Mesothelial cell of epicardium (in vitro differentiated cells): ENCODE results near the gene TDRD3. TPM values are rescaled to one million over a fixed set of nuclear protein-coding genes. Genes with fewer than 3 reads are reported as not detected.
A peak's percentile ranks its signal among the peaks of the same experiment; 100 is the strongest.

Source experiments
- DNase-seq, 2 experiments: peaks; one replicate each; pipeline ENCODE4 v3.0.0; 2021; ENCODE audit warnings: low spot score in 2 of 2; ENCODE audit not compliant: unreplicated experiment in 2 of 2
- H3K27ac Mint-ChIP-seq: 2 replicates; pipeline ENCODE4 v1.8.0; 2021; ENCODE audit warnings: mixed read lengths
- H3K27me3 Mint-ChIP-seq: 2 replicates; pipeline ENCODE4 v1.8.0; 2021; ENCODE audit warnings: low read depth, mixed read lengths
- H3K36me3 Mint-ChIP-seq: 2 replicates; pipeline ENCODE4 v1.8.0; 2021; ENCODE audit warnings: mixed read lengths
- H3K4me1 Mint-ChIP-seq: 2 replicates; pipeline ENCODE4 v1.8.0; 2021; ENCODE audit warnings: mixed read lengths
- H3K4me3 Mint-ChIP-seq: 2 replicates; pipeline ENCODE4 v1.8.0; 2021; ENCODE audit warnings: mild to moderate bottlenecking, moderate library complexity, mixed read lengths
- H3K9me3 Mint-ChIP-seq: 2 replicates; pipeline ENCODE4 v1.8.0; 2021; ENCODE audit warnings: mixed read lengths
- total RNA-seq: library from RNA; stranded (reverse); gene quantifications from 3 replicates; pipeline ENCODE4 v1.2.1, GENCODE V29; 2021
- TF ChIP-seq, protein P1 (sequence below): fragments of 200-600 bp; sonication (generic); IDR thresholded peaks from one replicate; pipeline ENCODE4 v1.5.0; 2021; ENCODE audit warnings: antibody characterized with exemption; ENCODE audit not compliant: unreplicated experiment

The TDRD3 gene
- total RNA-seq, 1 donor from 2014 or later, result 50.6 TPM

- Mint-ChIP-seq H3K27ac (no peak overlapping the region), H3K4me3 (no peak overlapping the region), H3K36me3 (peaks cover 12% of the 10 kb centered on the region), H3K9me3 (peaks cover 15% of the 10 kb centered on the region), H3K4me1 (peaks cover 5% of the 10 kb centered on the region), H3K27me3 (no peaks in the 10 kb centered on the region)
- DNase-seq, result no peak
- TF ChIP-seq, protein P1, sequence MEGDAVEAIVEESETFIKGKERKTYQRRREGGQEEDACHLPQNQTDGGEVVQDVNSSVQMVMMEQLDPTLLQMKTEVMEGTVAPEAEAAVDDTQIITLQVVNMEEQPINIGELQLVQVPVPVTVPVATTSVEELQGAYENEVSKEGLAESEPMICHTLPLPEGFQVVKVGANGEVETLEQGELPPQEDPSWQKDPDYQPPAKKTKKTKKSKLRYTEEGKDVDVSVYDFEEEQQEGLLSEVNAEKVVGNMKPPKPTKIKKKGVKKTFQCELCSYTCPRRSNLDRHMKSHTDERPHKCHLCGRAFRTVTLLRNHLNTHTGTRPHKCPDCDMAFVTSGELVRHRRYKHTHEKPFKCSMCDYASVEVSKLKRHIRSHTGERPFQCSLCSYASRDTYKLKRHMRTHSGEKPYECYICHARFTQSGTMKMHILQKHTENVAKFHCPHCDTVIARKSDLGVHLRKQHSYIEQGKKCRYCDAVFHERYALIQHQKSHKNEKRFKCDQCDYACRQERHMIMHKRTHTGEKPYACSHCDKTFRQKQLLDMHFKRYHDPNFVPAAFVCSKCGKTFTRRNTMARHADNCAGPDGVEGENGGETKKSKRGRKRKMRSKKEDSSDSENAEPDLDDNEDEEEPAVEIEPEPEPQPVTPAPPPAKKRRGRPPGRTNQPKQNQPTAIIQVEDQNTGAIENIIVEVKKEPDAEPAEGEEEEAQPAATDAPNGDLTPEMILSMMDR, result no peak
These were observed 28.3 kb downstream of the TDRD3 start for GRCh38 chr13:60425332-60425731.

DNA sequence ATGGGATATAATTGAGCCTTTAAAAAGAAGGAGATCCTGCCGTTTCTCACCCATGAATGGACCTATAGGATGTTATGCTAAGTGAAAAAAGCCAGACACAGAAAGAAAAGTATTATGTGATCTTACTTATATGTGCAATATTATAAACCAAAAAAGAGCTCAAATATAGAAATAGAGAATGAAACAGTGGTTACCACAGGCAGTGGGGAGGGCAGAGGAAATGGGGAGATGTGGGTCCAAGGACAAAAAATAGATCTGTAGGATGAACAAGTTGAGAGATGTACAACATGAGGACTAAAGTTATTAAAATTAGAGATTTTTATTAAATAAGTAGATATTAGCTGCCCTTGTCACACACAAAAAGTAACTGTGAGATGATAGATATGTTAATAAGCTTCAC, 29.1 kb downstream of the TDRD3 start:
- peaks cover 9% of the 10 kb centered on the region for H3K36me3 Mint-ChIP-seq
- peaks cover 11% of the 10 kb centered on the region for H3K9me3 Mint-ChIP-seq
- H3K27ac Mint-ChIP-seq, result no peak overlapping the region
- peaks cover 10% of the 10 kb centered on the region for H3K4me1 Mint-ChIP-seq
- DNase-seq, result no peak
- H3K4me3 Mint-ChIP-seq, result no peak overlapping the region
- H3K27me3 Mint-ChIP-seq, result no peaks in the 10 kb centered on the region
- TF ChIP-seq, protein P1, result no peak

- Mint-ChIP-seq H3K36me3 (peaks cover 6% of the 10 kb centered on the region), H3K4me1 (peaks cover 10% of the 10 kb centered on the region), H3K9me3 (peaks cover 3% of the 10 kb centered on the region), H3K27ac (no peak overlapping the region), H3K4me3 (no peak overlapping the region), H3K27me3 (no peaks in the 10 kb centered on the region)
- DNase-seq, result no peak
- TF ChIP-seq, protein P1, result no peak
These were observed 30.3 kb downstream of the TDRD3 start for GRCh38 chr13:60427285-60427684.

DNA sequence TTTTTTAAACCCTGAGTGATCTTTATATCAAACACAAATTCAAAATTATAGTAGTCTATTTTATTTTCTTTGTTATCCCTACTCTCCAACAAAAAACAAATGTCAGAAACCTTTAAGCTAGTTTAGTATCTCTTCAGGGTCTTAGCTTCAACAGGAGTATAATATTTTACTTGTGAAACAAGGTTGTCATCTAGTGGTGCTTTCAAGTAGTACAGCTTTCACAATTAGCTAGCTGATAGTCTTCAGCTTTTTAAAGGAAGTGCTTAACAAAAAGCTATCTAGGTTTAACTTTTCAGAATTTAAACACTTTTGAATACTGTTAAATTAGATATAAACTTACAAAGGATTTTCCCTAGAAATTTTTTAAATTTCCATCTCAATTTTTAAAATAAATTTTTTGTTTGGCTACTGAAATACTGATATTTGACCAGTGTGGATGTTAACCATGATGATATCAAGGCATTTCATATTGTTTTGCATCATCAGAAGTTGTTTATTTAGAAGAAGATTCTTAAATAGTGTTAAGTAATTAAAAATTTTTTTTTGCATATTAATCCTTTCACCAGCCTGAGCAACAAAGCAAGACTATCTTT, 34.2 kb downstream of the TDRD3 start:
- no peak for DNase-seq

GRCh38 chr13:60433505-60433904, 36.5 kb downstream of the TDRD3 start:
- no peak overlapping the region for H3K4me3 Mint-ChIP-seq
- H3K27ac Mint-ChIP-seq, result no peak overlapping the region
- DNase-seq, result no peak
- peaks cover 14% of the 10 kb centered on the region for H3K36me3 Mint-ChIP-seq
- peaks cover 8% of the 10 kb centered on the region for H3K4me1 Mint-ChIP-seq
- H3K9me3 Mint-ChIP-seq, result peaks cover 23% of the 10 kb centered on the region
- TF ChIP-seq, protein P1, result no peak
- no peaks in the 10 kb centered on the region for H3K27me3 Mint-ChIP-seq

More for the DNA sequence above, 34.2 kb downstream of the TDRD3 start:
- H3K36me3 Mint-ChIP-seq, result peaks cover 16% of the 10 kb centered on the region
- H3K27me3 Mint-ChIP-seq, result no peaks in the 10 kb centered on the region
- TF ChIP-seq, protein P1, result peak; percentile 82
- H3K9me3 Mint-ChIP-seq, result peaks cover 14% of the 10 kb centered on the region
- no peak overlapping the region for H3K4me3 Mint-ChIP-seq
- no peak overlapping the region for H3K27ac Mint-ChIP-seq
- H3K4me1 Mint-ChIP-seq, result peaks cover 8% of the 10 kb centered on the region
